ENCODE measurements around the gene SYT9. TPM values are rescaled to one million over a fixed set of nuclear protein-coding genes. Genes with fewer than 3 reads are reported as not detected.

Gene SYT9
- total and polyA plus RNA-seq, 2 of the 4 experiments (the other 2 are of a cell fraction) = not detected

DNA sequence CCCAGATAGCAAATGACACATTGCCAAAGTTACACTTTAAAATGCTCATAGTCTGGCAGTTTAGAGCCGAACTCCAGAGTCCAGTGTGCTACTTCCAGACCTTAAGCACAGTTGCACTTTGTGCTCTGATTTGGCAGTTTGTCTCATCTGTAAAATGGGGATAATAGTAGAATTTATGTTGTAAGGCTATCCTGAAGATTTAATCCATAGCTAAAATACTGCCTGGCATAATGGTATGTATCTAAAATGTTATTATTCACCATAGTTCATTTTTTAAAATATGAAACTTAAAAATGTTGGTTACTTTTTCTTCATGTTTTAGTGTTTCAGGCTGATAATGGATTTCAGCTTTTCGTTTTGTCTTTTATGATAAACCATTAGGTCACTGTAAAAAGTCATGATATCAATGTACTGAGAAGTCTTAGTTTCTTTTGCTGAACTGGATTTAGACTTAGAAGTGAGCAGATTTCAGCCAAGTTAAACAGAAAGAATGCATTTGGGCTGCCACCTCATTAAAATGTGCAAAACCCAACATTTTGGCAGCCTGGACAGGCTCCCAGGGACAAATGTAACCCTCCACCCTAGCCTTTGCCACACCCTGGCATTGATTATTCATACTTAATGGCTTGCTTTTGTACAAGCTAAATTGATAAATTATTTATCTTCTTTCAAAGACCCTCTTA is 234.5 kb downstream of the SYT9 start:
- ATAC-seq (ENCODE audit: low read depth) (no peak), DNase-seq (no peak)
- Histone ChIP-seq H3K18ac (ENCODE audit: low read depth, low read length) (no peak overlapping the region), H4K5ac (ENCODE audit: low read depth, low read length) (no peak overlapping the region), H3K9me3 (ENCODE audit: control insufficient read depth, insufficient read depth, low read length) (no peaks in the 10 kb centered on the region), H2AK9ac (replicated peaks; ENCODE audit: low read depth, low read length, poor library complexity) (no peak overlapping the region), H2BK15ac (ENCODE audit: low read depth, low read length) (no peak overlapping the region), H3K27me3 (ENCODE audit: control insufficient read depth, insufficient read depth, low read length) (peaks cover 3% of the 10 kb centered on the region; the same call in 1 of the 2 replicates), H4K8ac (ENCODE audit: low read depth in 2 of 2, low read length in 2 of 2) (no peak overlapping the region), H2BK20ac (ENCODE audit: low read depth, low read length) (no peak overlapping the region), H2AK5ac (ENCODE audit: low read depth, low read length) (no peak overlapping the region), H3K9me1 (ENCODE audit: insufficient read depth, low read length) (no peaks in the 10 kb centered on the region), H3K56ac (ENCODE audit: extremely low read depth, insufficient read depth, low read length) (no peak overlapping the region), H4K20me1 (ENCODE audit: insufficient read depth, low read length) (no peaks in the 10 kb centered on the region), H3K27ac (ENCODE audit: insufficient read depth, low read length) (no peak overlapping the region), H3K4ac (ENCODE audit: low read depth, low read length) (no peak overlapping the region), H3K9ac (ENCODE audit: low read depth, low read length) (no peak overlapping the region), H2AFZ (replicated peaks; ENCODE audit: low read length, poor library complexity) (no peak overlapping the region), H2BK5ac (ENCODE audit: low read depth, low read length, poor library complexity, severe bottlenecking) (no peak overlapping the region), H4K91ac (ENCODE audit: insufficient read depth, low read depth, low read length) (no peak overlapping the region), H3K4me1 (ENCODE audit: control insufficient read depth, insufficient read depth, low read length) (no peaks in the 10 kb centered on the region), H3K79me1 (ENCODE audit: low read depth in 1 of 2, low read length in 2 of 2) (no peaks in the 10 kb centered on the region), H3K4me3 (ENCODE audit: insufficient read depth, low read depth, low read length) (no peak overlapping the region), H2BK120ac (ENCODE audit: low read depth, low read length) (no peak overlapping the region), H3K14ac (replicated peaks; ENCODE audit: low read depth, low read length) (no peak overlapping the region), H3K4me2 (ENCODE audit: low read depth, low read length) (no peak overlapping the region), H3K36me3 (ENCODE audit: control insufficient read depth, insufficient read depth, low read length) (no peaks in the 10 kb centered on the region), H3K23ac (ENCODE audit: low read depth, low read length) (no peak overlapping the region)
- POLR2A ChIA-PET (ENCODE audit: unreplicated experiment) = no interaction called here
- in situ Hi-C loops (cut with MboI; ENCODE audit: low sequenced_read_pairs) = no loop called here
- intact Hi-C loops (cut with micrococcal nuclease) = no loop called here
- dilution Hi-C loops (cut with HindIII; ENCODE audit: low sequenced_read_pairs, unreplicated experiment) = no loop called here
- BruUV-seq (replicated peaks) = no TSS peak
- WGBS, 2 experiments (ENCODE audit: extremely low coverage in 2 of 2, insufficient read length in 1 of 2) = no CpG with 5 or more reads among the region's 2 CpGs
- CTCF ChIA-PET = no interaction called here
- no peak for TF ChIP-seq NFE2L2 (IDR thresholded peaks at IDR 0.05; ENCODE audit: low read depth, low read length)
